IMR-90 (cell line): Measurements from ENCODE around the gene MSANTD1. TPM values are rescaled to one million over a fixed set of nuclear protein-coding genes. Genes with fewer than 3 reads are reported as not detected.

Experiments used
- CHD1 ChIP-seq: IDR thresholded peaks from 2 replicates; pipeline ENCODE4 v1.6.1; 2012; ENCODE audit warnings: low read depth, low read length, improper control_type of control experiment
- FOS ChIP-seq: fragments of 150-350 bp; IDR thresholded peaks from 2 replicates; pipeline ENCODE4 v1.6.1; 2016; ENCODE audit warnings: low read depth, low read length
- RFX5 ChIP-seq: IDR thresholded peaks from 2 replicates; pipeline ENCODE4 v1.8.0; 2012; ENCODE audit warnings: low read depth, mild to moderate bottlenecking, low read length, moderate library complexity
- polyA plus RNA-seq, 3 experiments: library from polyadenylated mRNA; depleted of rRNA; stranded (reverse); fragments of >200 nt; gene quantifications; 2 replicates each; pipeline ENCODE4 v1.2.3, GENCODE V29; 2012; ENCODE audit warnings: low replicate concordance in 1 of 3
- total RNA-seq: library from RNA; depleted of rRNA; stranded (reverse); fragments of >200 nt; gene quantifications from 2 replicates; pipeline ENCODE4 v1.2.3, GENCODE V29; 2012

The MSANTD1 gene
- total and polyA plus RNA-seq, 2 of the 4 experiments (the other 2 are of a cell fraction) = under 0.01 to 0.07 TPM

GRCh38 chr4:3292571-3293400 lies 43.8 kb downstream of the MSANTD1 start, which contains the start of gene RGS12 (continued):
- TF ChIP-seq RFX5 (no peak), FOS (no peak), CHD1 (no peak)
